Calu3 (cell line): ENCODE results near the gene PGM5. TPM values are rescaled to one million over a fixed set of nuclear protein-coding genes. Genes with fewer than 3 reads are reported as not detected.

Source experiments
- BruUV-seq: library from RNA; stranded (reverse); fragments of 400-500 nt; replicated peaks from 2 replicates; lab custom pipeline; 2021; lab: Mats Ljungman, UMichigan
- CTCF ChIA-PET: fragments of 300-600 bp; sonication (Branson Sonifier 250); formaldehyde crosslinking; loops from one replicate; lab custom pipeline; 2022; ENCODE audit warnings: antibody characterized with exemption; lab: Charles Lee
- DNase-seq: peaks from one replicate; pipeline ENCODE4 v3.0.0; 2022
- H3K27ac Mint-ChIP-seq: one replicate; pipeline ENCODE4 v1.8.0; 2022; ENCODE audit warnings: mixed read lengths; ENCODE audit not compliant: unreplicated experiment
- H3K27me3 Mint-ChIP-seq: one replicate; pipeline ENCODE4 v1.8.0; 2022; ENCODE audit warnings: mixed read lengths; ENCODE audit not compliant: unreplicated experiment
- H3K36me3 Mint-ChIP-seq: one replicate; pipeline ENCODE4 v1.8.0; 2022; ENCODE audit warnings: mild to moderate bottlenecking, moderate library complexity, mixed read lengths; ENCODE audit not compliant: insufficient read depth, unreplicated experiment
- H3K4me1 Mint-ChIP-seq: one replicate; pipeline ENCODE4 v1.8.0; 2022; ENCODE audit warnings: mild to moderate bottlenecking, low read depth, mixed read lengths; ENCODE audit not compliant: unreplicated experiment
- H3K4me3 Mint-ChIP-seq: one replicate; pipeline ENCODE4 v1.8.0; 2022; ENCODE audit warnings: mild to moderate bottlenecking, low read depth, moderate library complexity, mixed read lengths; ENCODE audit not compliant: unreplicated experiment
- H3K9me3 Mint-ChIP-seq: one replicate; pipeline ENCODE4 v1.8.0; 2022; ENCODE audit warnings: low read depth, mixed read lengths; ENCODE audit not compliant: unreplicated experiment
- CTCF ChIP-seq: fragments of 200-600 bp; IDR thresholded peaks from one replicate; pipeline ENCODE4 v1.8.0; 2022; ENCODE audit warnings: antibody characterized with exemption; ENCODE audit not compliant: unreplicated experiment
- intact Hi-C: fragments of 100-400 bp; cut with micrococcal nuclease; formaldehyde crosslinking; loops from one replicate; pipeline ENCODE4 v1.10.0; 2022; ENCODE audit not compliant: unreplicated experiment
- total RNA-seq: library from RNA; stranded (reverse); gene quantifications from 2 replicates; pipeline ENCODE4 v1.2.3, GENCODE V29; 2022

The PGM5 gene
- total RNA-seq, 1 experiment from 2014 or later, result 0.87 TPM

- H3K4me3 Mint-ChIP-seq, result no peak overlapping the region
- H3K36me3 Mint-ChIP-seq, result no peaks in the 10 kb centered on the region
- no peaks in the 10 kb centered on the region for H3K4me1 Mint-ChIP-seq
- no peak overlapping the region for H3K27ac Mint-ChIP-seq
- peaks cover 44% of the 10 kb centered on the region for H3K27me3 Mint-ChIP-seq
- no peaks in the 10 kb centered on the region for H3K9me3 Mint-ChIP-seq
- TF ChIP-seq CTCF, result no peak
- no peak for DNase-seq
- intact Hi-C loops, result no loop called here
- CTCF ChIA-PET, result no interaction called here
- BruUV-seq, result no TSS peak
These were observed 71.0 kb downstream of the PGM5 start for GRCh38 chr9:68427216-68427977.

GRCh38 chr9:68428481-68428880 lies 72.1 kb downstream of the PGM5 start:
- CTCF ChIA-PET, result no interaction called here
- DNase-seq, result no peak
- H3K27ac Mint-ChIP-seq, result no peak overlapping the region
- H3K36me3 Mint-ChIP-seq, result no peaks in the 10 kb centered on the region
- no peak overlapping the region for H3K4me3 Mint-ChIP-seq
- H3K27me3 Mint-ChIP-seq, result peaks cover 38% of the 10 kb centered on the region
- no peaks in the 10 kb centered on the region for H3K9me3 Mint-ChIP-seq
- intact Hi-C loops, result no loop called here
- no TSS peak for BruUV-seq
- H3K4me1 Mint-ChIP-seq, result no peaks in the 10 kb centered on the region
- no peak for TF ChIP-seq CTCF

- H3K27ac Mint-ChIP-seq, result no peak overlapping the region
- H3K4me3 Mint-ChIP-seq, result no peak overlapping the region
- H3K4me1 Mint-ChIP-seq, result no peaks in the 10 kb centered on the region
- no TSS peak for BruUV-seq
- TF ChIP-seq CTCF, result no peak
- H3K27me3 Mint-ChIP-seq, result peaks cover 27% of the 10 kb centered on the region
- DNase-seq, result no peak
- CTCF ChIA-PET, result no interaction called here
- intact Hi-C loops, result no loop called here
- H3K36me3 Mint-ChIP-seq, result no peaks in the 10 kb centered on the region
- H3K9me3 Mint-ChIP-seq, result no peaks in the 10 kb centered on the region
These were observed 73.2 kb downstream of the PGM5 start for GRCh38 chr9:68429631-68430030.

- intact Hi-C loops, result no loop called here
- H3K36me3 Mint-ChIP-seq, result no peaks in the 10 kb centered on the region
- BruUV-seq, result no TSS peak
- peaks cover 24% of the 10 kb centered on the region for H3K27me3 Mint-ChIP-seq
- TF ChIP-seq CTCF, result no peak
- H3K9me3 Mint-ChIP-seq, result no peaks in the 10 kb centered on the region
- H3K4me3 Mint-ChIP-seq, result no peak overlapping the region
- H3K4me1 Mint-ChIP-seq, result no peaks in the 10 kb centered on the region
- H3K27ac Mint-ChIP-seq, result no peak overlapping the region
- no peak for DNase-seq
- CTCF ChIA-PET, result no interaction called here
These were observed 74.9 kb downstream of the PGM5 start for GRCh38 chr9:68431307-68431706.
